HG02981 (cell line): ENCODE data around the gene PECR.
A peak's percentile ranks its signal among the peaks of the same experiment; 100 is the strongest.
"Not testable (repeated sequence)": the region's sequence is repeated elsewhere in the genome, so short reads cannot be mapped to it uniquely, and the experiment has no call there.

Experiments
- ATAC-seq: cut with Tn5 transposase; IDR thresholded peaks from one replicate; pipeline ENCODE4 v1.9.1; 2021; ENCODE audit warnings: mild to moderate bottlenecking, moderate library complexity; ENCODE audit not compliant: unreplicated experiment

The PECR gene

GRCh38 chr2:216107320-216107719 is 25.7 kb upstream of the PECR start:
- no peak for ATAC-seq

DNA sequence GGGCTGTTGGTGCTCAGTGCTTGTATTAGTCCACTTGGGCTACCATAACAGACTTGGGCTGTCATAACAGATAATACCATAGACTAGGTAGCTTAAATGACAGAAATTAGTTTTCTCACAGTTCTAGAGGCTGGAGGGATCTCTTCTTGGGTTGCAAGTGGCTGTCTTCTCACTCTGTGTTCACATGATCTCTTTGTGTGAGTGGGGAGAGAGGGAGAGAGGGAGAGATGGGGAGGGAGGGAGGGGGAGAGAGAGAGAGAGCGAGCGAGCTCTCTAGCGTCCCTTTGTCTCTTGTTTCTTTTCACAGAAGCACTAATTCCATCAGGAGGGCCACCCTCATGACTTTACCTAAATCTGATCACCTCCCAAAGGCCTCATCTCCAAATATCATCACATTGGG is 23.1 kb upstream of the PECR start:
- no peak for ATAC-seq

DNA sequence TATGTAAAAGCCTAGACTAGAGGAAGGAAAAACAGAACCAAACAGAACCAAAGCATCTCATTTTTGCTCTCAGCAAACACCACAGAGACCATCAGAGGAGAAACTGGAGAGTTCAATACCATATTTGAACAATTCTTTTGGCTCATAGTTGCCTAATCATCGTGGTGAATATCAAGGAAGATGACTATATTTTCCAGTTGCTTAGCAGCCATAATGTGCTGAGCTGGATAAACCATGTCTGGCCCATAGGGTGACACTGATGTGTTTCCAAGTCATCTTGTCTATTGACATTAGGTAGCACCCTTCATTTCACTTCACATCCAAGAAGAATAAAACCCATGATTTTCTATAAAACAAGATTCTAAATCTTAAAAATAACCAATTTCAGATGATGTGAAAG is 21.6 kb upstream of the PECR start:
- ATAC-seq: no peak

DNA sequence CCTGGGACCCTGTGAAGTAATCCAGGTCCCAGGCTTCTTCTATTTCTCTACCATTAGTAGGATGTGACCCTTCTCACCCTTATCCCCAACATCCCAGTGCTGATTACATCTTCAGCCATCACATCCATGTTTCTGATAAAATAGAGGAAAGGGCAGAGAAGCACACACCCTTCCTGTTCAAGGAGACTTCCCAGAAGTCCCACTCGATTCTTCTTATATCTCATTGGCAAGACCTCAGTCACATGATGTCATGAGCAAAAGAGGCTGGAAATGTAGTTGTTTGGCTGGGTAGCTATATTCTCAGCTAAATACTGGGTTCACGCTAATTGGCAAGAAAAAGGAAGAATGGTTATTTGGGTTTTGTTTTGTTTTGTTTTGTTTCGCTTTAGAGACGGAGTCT is 19.5 kb upstream of the PECR start:
- ATAC-seq: no peak

DNA sequence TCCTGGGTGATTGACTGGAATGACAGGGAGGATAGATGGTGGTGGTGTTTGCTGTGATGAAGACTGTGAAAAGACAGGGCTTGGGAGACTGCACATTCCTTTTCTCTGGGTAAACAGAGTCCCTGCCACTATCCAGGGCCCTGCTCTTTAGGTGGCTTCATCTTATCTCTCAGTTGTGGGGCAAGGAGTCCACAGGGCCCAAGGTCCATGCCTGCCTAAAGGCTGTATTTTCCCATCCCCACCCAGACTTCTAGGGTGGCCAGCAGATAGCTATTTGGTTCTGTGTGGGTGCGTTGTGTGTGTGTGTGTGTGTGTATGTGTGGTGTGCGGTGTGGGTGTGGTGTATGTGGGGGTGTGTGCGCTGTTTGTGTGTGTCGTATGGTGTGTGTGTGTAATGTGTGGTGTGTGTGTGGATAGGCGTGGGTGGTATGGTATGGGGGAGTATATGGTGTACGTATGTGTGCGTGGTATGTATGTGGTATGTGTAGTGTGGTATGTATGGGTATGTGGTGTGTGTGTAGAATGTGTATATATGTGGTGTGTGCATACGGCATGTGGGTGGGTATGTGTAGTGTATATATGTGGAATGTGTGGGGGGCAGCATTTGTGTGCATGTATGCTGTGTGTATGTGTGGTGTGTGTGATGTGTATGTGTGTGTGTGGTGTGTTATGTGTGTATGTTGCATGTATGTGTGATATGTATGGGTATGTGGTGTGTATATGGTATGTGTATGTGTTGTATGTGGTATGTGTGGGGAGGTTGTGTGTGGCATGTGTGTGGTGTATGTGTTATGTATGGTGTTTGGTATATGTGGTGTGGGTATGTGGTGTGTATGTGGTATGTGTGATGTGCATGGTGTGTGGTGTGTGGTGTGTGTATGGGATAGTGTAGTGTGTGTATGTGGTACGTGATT is 17.1 kb upstream of the PECR start:
- no peak for ATAC-seq

DNA sequence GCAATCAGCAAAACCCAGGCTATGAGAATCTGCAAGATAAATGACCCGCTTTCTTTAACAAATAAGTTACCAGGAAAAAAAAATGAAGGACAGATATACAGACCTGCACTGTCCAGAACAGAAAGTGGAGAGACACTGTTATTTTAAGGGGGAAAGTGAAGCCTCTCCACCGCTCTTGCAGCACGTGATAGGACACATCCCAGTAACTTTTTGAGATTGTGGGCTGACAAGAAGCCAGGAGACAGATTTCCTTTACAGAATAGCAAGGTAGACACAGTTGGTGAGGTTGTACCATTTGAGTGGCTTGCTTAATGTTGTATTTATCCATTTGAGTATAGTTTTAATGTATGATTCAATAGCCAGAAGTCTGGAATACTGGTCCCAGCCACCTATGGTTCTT is 13.1 kb upstream of the PECR start:
- ATAC-seq: no peak

DNA sequence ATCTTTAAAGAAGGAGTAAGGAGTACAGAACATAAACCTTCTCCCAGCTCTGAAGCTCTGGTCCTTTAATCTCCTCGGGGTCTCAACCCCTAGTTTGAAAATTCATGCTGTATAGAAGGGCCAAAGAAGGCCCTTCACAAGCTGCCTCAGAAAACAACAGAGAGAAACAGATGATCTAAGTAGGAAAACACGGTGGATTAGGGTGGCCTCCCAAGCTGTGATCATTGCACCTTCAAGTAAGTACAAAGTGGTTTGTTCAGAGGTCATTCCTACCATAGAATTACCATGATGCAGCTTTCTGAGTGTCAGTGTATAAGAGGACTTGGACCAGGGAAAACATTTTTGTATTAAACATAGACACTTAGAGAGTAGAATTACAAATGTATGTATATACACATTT is 11.0 kb upstream of the PECR start:
- ATAC-seq: no peak

- no peak for ATAC-seq
These were observed 8.8 kb upstream of the PECR start for GRCh38 chr2:216090369-216090786.

DNA sequence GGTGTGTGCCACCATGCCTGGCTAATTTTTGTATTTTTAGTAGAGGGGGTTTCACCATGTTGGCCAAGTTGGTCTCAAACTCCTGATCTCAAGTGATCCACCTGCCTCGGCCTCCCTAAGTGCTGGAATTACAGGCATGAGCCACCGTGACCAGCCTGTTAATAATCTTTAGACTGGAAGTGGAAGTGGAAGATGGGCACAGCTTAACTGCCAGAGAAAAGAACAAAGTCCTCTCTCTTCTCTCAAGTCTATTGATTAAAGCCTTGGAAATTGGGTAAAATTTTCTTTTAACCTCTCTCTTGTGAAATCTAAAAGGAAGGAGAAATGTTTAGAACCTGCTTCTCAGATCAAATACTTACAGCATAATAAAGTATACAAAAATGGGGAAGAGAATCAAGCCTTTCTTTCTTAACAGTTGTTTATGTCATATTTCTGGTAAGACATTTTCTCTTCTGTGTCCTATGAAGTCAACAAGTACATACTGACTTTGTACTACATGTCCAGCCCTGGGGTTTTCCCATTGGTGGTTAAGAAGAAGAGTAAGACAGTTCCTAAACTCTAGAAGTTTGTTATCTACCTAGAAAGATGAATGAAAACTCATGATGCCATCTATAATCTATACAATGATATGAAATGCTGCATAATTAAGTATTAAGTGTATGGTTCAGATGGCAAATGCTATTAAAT is 4.7 kb upstream of the PECR start:
- no peak for ATAC-seq

DNA sequence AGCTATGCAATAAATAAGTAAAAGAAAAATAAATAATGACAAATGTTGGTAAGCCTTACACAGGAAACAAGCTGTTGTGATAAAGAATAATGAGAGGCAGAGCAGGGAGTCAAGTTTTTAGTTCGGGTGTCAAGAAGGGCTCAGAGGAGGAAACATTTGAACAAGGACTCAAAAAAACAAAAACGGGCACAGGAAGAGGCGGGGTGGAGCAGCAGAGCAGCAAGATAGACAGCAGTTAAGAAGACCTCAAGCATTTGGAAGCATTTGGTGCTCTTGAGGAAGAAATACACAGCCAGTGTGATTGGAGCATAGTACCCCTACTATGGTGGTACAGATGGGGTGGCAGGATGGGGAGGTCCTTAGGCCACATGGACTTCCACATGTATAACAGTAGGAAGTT is 2.9 kb upstream of the PECR start:
- ATAC-seq: no peak

- ATAC-seq: no peak
These were observed 2.1 kb upstream of the PECR start for GRCh38 chr2:216083464-216084281.

- no peak for ATAC-seq
These were observed 1.2 kb upstream of the PECR start for GRCh38 chr2:216082805-216083204.

DNA sequence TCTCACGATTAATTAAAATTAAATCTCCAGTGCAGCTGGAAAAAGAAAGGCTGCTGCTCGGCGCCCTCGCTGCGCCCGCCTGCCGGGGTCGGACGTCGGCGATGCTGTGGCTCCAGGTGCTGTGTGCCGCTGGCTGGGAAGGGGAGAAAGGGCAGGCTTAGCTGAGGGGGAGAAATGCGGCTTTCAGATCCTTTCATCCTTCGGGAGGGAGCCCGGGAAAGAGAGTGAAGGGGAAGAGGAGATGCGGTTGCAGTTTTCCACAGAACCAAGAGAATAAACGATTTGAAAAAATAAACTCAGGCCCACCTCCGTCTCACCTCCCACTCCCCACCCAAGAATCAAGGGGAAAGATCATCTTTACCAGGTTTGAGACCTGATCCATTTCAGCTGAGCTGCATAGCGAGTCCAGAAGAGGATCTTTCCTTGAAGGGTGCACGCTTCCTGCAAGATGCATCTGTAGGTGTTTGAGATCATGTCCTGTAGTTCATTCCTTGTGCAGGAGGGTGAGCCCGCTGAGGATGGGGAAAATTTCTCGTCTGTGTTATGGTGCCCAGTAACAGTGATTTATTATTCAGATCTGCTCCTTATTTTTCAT is 605 bp upstream of the PECR start:
- ATAC-seq: peak; percentile 24

DNA sequence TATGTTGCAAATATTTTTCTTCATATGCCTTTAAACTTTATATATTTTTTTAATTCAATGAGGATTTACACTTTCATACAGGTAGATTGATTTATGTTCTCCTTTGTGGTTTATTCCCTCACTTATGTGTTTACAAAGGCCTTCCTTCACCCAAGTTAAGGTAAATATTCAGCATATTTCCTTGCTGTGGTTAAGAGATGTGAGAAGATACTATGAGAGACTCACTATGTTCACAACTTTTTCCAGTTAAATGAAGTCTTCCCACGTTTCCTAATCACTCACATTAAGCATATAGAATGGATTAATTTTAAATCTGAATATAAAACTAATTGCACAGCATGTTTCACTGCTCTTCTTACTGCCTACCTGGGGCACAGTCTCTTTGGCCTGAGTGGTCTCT is 597 bp downstream of the PECR start:
- ATAC-seq: no peak

DNA sequence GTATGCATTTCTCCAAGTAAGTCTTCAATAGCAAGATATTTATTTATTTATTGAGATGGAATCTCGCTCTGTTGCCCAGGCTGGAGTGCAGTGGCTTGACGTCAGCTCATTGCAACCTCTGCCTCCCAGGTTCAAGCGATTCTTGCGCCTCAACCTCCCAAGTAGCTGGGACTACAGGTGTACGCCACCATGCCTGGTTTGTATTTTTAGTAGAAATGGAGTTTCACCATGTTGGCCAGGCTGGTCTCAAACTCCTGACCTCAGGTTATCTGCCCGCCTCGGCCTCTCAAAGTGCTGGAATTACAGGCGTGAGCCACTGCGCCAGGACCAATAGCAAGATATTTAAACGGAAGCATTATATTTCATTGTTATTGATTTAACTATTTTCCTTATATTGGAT is 1.6 kb downstream of the PECR start:
- ATAC-seq: not testable (repeated sequence)

GRCh38 chr2:216078776-216079175 is 2.8 kb downstream of the PECR start:
- ATAC-seq: no peak

GRCh38 chr2:216075510-216076485 is 5.8 kb downstream of the PECR start:
- ATAC-seq: no peak

DNA sequence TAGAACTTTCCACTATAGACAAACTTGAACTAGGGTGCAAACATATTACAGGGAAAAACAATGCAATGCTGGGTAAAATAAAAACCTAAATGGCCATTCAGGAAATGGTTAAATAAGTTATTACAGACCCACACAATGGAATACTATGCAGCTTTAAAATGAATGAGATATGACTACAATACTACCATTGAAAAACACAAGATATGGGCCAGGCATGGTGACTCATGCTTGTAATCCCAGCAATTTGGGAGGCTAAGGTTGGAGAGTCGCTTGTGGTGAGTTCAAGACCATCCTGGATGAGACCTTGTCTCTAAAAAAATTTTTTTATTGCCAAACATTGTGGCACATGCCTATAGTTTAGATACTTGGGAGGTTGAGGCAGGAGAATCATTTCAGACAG is 6.8 kb downstream of the PECR start:
- ATAC-seq: no peak

- no peak for ATAC-seq
These were observed 7.2 kb downstream of the PECR start for GRCh38 chr2:216074380-216074779.

GRCh38 chr2:216073773-216074172 is 7.8 kb downstream of the PECR start:
- ATAC-seq: no peak
